ENCODE results near the gene EID2B. TPM values are rescaled to one million over a fixed set of nuclear protein-coding genes. Genes with fewer than 3 reads are reported as not detected.

EID2B gene
- total and polyA plus RNA-seq, 2 of the 13 experiments (the other 11 are each of a cell fraction or from before 2014, with no cell fraction given), result 2.5 to 3.7 TPM

DNA sequence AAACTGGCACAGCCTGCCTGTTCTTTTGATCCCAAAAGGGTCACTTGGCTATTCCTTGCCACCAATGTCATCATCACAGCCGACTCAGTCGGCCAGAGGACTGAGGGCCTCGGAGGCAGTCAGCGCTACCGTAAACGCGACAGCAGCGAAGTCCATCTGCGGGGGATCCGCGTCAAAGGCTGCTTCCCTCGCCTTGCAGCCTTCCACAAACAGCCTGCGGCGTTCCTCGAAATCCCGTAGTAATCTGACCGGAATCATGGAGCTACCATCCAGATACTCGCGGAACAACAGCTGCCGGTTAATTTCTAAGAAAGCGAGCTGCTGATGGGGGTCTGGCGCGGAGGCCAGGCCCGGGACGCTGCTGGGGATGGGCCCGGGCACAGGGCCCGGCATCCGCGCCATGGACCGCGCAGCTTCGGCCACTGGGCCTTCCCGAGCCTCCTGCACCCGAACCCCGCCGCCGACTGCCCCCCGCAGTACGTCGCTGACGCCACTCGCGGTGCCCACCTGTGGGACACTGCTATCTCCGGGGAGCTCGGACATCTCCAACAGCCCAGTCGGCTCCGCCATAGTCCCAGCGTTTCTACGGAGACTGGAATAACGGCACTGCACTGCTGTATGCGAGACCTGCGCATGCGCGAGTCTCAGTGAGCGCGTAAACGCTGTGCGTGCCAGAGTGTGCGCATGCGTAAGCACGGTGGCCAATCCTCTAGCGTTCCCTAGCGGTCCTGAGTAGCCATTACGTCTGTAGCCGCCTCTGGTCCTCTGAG is at the start of gene EID2B (continued):
- TF ChIP-seq, protein P1, sequence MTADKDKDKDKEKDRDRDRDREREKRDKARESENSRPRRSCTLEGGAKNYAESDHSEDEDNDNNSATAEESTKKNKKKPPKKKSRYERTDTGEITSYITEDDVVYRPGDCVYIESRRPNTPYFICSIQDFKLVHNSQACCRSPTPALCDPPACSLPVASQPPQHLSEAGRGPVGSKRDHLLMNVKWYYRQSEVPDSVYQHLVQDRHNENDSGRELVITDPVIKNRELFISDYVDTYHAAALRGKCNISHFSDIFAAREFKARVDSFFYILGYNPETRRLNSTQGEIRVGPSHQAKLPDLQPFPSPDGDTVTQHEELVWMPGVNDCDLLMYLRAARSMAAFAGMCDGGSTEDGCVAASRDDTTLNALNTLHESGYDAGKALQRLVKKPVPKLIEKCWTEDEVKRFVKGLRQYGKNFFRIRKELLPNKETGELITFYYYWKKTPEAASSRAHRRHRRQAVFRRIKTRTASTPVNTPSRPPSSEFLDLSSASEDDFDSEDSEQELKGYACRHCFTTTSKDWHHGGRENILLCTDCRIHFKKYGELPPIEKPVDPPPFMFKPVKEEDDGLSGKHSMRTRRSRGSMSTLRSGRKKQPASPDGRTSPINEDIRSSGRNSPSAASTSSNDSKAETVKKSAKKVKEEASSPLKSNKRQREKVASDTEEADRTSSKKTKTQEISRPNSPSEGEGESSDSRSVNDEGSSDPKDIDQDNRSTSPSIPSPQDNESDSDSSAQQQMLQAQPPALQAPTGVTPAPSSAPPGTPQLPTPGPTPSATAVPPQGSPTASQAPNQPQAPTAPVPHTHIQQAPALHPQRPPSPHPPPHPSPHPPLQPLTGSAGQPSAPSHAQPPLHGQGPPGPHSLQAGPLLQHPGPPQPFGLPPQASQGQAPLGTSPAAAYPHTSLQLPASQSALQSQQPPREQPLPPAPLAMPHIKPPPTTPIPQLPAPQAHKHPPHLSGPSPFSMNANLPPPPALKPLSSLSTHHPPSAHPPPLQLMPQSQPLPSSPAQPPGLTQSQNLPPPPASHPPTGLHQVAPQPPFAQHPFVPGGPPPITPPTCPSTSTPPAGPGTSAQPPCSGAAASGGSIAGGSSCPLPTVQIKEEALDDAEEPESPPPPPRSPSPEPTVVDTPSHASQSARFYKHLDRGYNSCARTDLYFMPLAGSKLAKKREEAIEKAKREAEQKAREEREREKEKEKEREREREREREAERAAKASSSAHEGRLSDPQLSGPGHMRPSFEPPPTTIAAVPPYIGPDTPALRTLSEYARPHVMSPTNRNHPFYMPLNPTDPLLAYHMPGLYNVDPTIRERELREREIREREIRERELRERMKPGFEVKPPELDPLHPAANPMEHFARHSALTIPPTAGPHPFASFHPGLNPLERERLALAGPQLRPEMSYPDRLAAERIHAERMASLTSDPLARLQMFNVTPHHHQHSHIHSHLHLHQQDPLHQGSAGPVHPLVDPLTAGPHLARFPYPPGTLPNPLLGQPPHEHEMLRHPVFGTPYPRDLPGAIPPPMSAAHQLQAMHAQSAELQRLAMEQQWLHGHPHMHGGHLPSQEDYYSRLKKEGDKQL (CRISPR knock-in tag; IDR thresholded peaks at IDR 0.05; ENCODE audit: low read depth), result no peak
- TF ChIP-seq FOSL1 (CRISPR knock-in tag; IDR thresholded peaks at IDR 0.05; ENCODE audit: borderline replicate concordance) (no peak), ZFX (CRISPR knock-in tag; IDR thresholded peaks at IDR 0.05; ENCODE audit: low read depth) (peak; percentile 97), SRY (CRISPR knock-in tag; IDR thresholded peaks at IDR 0.05) (peak; percentile 61; the same call in 1 of the 2 replicates), ZNF263 (CRISPR knock-in tag; IDR thresholded peaks at IDR 0.05) (no peak), ZNF883 (CRISPR knock-in tag; IDR thresholded peaks at IDR 0.05; ENCODE audit: not compliant biosample characterization) (no peak), ZMYM3 (CRISPR knock-in tag; IDR thresholded peaks at IDR 0.05) (no peak), ZSCAN5A (CRISPR knock-in tag; IDR thresholded peaks at IDR 0.05; ENCODE audit: borderline replicate concordance) (no peak), ARID3A (IDR thresholded peaks at IDR 0.05; ENCODE audit: low read depth, low read length) (no peak), THAP11 (CRISPR knock-in tag; IDR thresholded peaks at IDR 0.05) (peak; percentile 78), NAIF1 (CRISPR knock-in tag; IDR thresholded peaks at IDR 0.05; ENCODE audit: borderline replicate concordance) (no peak), PRMT3 (CRISPR knock-in tag; IDR thresholded peaks at IDR 0.05; ENCODE audit: borderline replicate concordance, low read depth) (no peak), CEBPG (CRISPR knock-in tag; IDR thresholded peaks at IDR 0.05) (peak; percentile 12; the same call in 1 of the 2 replicates), ZNF496 (CRISPR knock-in tag; IDR thresholded peaks at IDR 0.05; ENCODE audit: insufficient replicate concordance) (no peak), DRAP1 (CRISPR knock-in tag; IDR thresholded peaks at IDR 0.05) (no peak), ZNF720 (CRISPR knock-in tag; IDR thresholded peaks at IDR 0.05) (no peak), PAWR (CRISPR knock-in tag; IDR thresholded peaks at IDR 0.05; ENCODE audit: borderline replicate concordance) (0 out of 2 replicates have a peak, but pooled peaks have one; percentile 55), ZNF12 (CRISPR knock-in tag; IDR thresholded peaks at IDR 0.05) (no peak), KDM5A (IDR thresholded peaks at IDR 0.05; ENCODE audit: borderline replicate concordance, low read length) (peak; percentile 78; the same call in 1 of the 2 replicates), JDP2 (CRISPR knock-in tag; IDR thresholded peaks at IDR 0.05; ENCODE audit: borderline replicate concordance) (no peak), DMAP1 (CRISPR knock-in tag; IDR thresholded peaks at IDR 0.05) (0 out of 2 replicates have a peak, but pooled peaks have one; percentile 60)

Measured in HepG2 (cell line).